GM13976 (cell line): Measurements from ENCODE around the gene CCDC91.

ENCODE experiments used
- DNase-seq: peaks from one replicate; pipeline ENCODE4 v3.0.0; 2012; ENCODE audit warnings: low spot score
- in situ Hi-C: fragments of 300-500 bp; cut with MboI; formaldehyde crosslinking; loops from one replicate; pipeline ENCODE4 v1.12.0; 2022; ENCODE audit warnings: low sequenced_read_pairs, mixed read lengths, inconsistent platforms; ENCODE audit not compliant: unreplicated experiment
- TF ChIP-seq, protein P1 (sequence below): IDR thresholded peaks from 2 replicates; pipeline ENCODE4 v1.5.1; 2012; ENCODE audit warnings: borderline replicate concordance, mild to moderate bottlenecking; ENCODE audit not compliant: insufficient read depth; ENCODE audit errors: extremely low read depth, missing control alignments, control extremely low read depth

Gene CCDC91

DNA sequence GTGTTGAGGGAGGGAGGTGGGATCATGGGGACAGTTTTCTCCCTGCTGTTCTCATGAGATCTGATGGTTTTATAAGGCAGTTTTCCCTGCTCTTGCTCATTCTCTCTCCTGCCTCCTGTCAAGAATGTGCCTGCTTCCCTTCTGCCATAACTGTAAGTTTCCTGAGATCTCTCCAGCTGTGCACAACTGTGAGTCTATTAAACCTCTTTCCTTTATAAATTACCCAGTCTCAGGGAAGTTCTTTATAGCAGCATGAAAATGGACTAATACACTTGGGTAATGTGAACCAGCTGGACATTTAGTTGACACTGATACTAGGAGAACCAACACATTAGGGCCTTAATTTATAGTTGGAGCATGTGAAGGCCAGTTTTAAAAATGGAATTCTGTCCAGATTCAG, 12.4 kb upstream of the CCDC91 start:
- in situ Hi-C loops: no loop called here
- DNase-seq: no peak
- TF ChIP-seq, protein P1, sequence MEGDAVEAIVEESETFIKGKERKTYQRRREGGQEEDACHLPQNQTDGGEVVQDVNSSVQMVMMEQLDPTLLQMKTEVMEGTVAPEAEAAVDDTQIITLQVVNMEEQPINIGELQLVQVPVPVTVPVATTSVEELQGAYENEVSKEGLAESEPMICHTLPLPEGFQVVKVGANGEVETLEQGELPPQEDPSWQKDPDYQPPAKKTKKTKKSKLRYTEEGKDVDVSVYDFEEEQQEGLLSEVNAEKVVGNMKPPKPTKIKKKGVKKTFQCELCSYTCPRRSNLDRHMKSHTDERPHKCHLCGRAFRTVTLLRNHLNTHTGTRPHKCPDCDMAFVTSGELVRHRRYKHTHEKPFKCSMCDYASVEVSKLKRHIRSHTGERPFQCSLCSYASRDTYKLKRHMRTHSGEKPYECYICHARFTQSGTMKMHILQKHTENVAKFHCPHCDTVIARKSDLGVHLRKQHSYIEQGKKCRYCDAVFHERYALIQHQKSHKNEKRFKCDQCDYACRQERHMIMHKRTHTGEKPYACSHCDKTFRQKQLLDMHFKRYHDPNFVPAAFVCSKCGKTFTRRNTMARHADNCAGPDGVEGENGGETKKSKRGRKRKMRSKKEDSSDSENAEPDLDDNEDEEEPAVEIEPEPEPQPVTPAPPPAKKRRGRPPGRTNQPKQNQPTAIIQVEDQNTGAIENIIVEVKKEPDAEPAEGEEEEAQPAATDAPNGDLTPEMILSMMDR: no peak

DNA sequence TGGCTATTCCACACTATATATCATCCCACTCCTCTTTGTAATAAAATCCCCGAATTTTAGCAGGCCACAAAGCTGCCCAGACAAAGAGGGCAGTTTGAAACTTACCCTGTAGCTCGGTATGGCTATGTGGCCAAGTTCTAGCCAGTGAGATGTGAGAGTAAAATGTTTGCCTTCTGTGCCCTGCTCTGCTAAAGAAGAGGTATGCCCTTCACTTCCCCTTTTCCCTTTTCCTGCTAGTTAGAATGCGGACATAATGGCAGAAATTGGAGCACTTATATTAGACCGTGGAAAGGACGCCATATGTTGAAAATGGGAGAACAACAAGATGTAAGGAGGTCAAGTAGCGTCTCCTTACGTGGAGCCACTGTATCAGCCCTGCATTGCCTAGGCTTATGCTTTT, 11.5 kb upstream of the CCDC91 start:
- no peak for DNase-seq
- TF ChIP-seq, protein P1: no peak
- in situ Hi-C loops: no loop called here

DNA sequence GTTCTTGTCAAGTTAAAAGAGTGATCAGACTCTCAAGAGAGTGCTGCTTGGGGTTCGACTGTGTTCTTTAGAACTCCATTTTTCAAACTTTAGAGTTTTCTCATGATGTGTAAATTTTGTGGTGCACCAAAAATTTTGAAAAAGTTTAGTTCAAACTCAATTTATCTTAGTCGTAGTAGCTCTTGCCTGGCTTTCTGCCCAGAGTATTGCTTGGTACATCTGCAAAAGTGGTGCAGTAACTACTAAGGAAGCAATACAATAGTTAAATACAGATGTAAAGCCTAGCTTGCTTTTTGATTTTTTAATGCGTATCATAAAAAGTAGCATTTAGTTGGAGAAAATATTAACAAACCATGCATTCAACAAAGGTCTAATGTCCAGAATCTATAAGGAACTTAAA, 9.5 kb upstream of the CCDC91 start:
- TF ChIP-seq, protein P1: no peak
- DNase-seq: no peak
- in situ Hi-C loops: no loop called here

DNA sequence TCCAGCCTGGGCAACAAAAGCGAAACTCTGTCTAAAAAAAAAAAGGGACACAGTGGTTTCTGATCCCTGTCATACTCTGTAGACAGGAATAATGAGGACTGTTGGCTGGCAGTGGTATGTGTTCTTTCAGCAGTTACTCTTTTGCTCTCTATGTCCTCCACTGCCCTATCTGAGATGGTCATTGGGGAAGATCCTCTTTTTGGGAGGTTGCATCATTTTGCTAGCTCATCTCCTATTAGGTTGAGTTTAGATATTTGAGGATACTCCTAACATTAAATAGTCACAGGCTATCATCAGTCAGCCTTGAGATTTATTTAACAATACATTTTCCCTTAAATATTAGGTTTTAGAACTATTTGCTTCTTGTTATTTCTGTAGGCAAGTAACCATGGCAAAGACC, 5.9 kb upstream of the CCDC91 start:
- in situ Hi-C loops: no loop called here
- TF ChIP-seq, protein P1: no peak
- no peak for DNase-seq

DNA sequence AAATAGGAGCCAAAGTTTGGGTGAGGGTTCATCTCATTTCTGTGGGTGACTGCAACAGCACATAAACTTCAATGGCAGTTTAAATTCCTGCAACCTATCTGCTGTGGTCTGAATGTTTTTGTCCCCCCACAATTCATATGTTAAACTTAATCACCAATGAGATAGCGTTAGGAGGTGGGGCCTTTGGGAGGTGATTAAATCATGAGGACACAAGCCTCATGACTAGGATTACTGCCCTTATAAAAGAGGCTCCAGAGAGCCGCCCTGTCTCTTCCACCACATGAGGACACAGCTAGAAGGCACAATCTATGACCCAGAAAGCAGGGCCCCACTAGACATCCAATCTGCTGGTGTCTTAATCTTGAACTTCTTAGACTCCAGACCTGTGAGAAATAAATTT, 3.8 kb upstream of the CCDC91 start:
- in situ Hi-C loops: no loop called here
- DNase-seq: no peak
- TF ChIP-seq, protein P1: no peak

DNA sequence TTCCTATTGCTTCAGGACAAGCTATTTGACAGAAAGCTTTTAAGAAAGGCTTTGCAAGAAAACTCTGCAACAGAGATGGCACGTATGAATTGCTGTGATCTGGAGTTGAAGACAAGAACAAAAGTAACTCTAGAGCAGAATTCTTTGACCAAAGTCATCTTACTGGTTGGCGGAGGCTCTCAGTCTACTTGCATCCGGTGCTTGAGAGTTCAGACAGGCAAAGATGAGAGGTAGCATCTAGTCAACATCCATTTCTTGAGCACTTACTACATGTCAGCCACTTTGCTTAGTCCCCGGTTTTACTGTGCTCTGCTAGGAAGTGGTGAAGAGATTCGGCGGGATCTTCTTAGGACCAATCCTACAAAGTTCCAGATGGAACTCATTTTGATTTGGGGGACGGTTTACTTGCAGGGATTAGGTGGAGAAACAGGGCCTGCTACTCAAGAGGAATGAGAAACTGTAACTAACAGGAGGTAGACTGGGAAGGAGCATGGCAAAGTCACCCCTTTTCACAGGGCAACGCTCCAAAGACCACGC, 404 bp upstream of the CCDC91 start:
- DNase-seq: no peak
- TF ChIP-seq, protein P1: no peak
- in situ Hi-C loops: no loop called here
